HL-60 (cell line): ENCODE data around the gene CAMK1D.

Experiments used
- DNase-seq, 2 experiments: peaks; one replicate each; pipeline ENCODE4 v3.0.0-alpha.2; 2010 to 2020; ENCODE audit warnings: low read depth in 1 of 2, low spot score in 1 of 2
- H3K27ac ChIP-seq: fragments of 250-450 bp; sonication (Bioruptor Pico); replicated peaks from 2 replicates; pipeline ENCODE4 v1.5.1; 2020; ENCODE audit warnings: mild to moderate bottlenecking, moderate library complexity
- H3K27me3 ChIP-seq: fragments of 250-450 bp; sonication (Bioruptor Pico); 2 replicates; pipeline ENCODE4 v1.5.1; 2021; ENCODE audit warnings: mild to moderate bottlenecking, moderate library complexity; ENCODE audit not compliant: insufficient read depth, poor library complexity, severe bottlenecking
- H3K4me3 ChIP-seq: replicated peaks from 2 replicates; pipeline ENCODE4 v1.5.1; 2011; ENCODE audit warnings: mild to moderate bottlenecking, control low read depth, low read length; ENCODE audit not compliant: insufficient read depth
- GABPA ChIP-seq: IDR thresholded peaks from 2 replicates; pipeline ENCODE4 v1.6.1; 2012; ENCODE audit warnings: low read depth
- POLR2AphosphoS5 ChIP-seq: IDR thresholded peaks from 2 replicates; pipeline ENCODE4 v1.6.1; 2012; ENCODE audit warnings: low read depth
- SPI1 ChIP-seq: IDR thresholded peaks from 2 replicates; pipeline ENCODE4 v1.6.1; 2012; ENCODE audit warnings: low read depth, mild to moderate bottlenecking, borderline replicate concordance
- TF ChIP-seq, protein P1 (sequence below): IDR thresholded peaks from 2 replicates; pipeline ENCODE4 v1.6.1; 2012; ENCODE audit warnings: low read depth; ENCODE audit not compliant: insufficient replicate concordance
- TF ChIP-seq, protein P2 (sequence below): IDR thresholded peaks from one replicate; pipeline ENCODE4 v1.5.1; 2011; ENCODE audit warnings: low read length, control low read depth, inconsistent platforms; ENCODE audit not compliant: insufficient read depth

Gene CAMK1D

GRCh38 chr10:12749760-12750478, 400.6 kb downstream of the CAMK1D start:
- DNase-seq, result no peak
- H3K4me3 ChIP-seq, result no peak overlapping the region
- TF ChIP-seq, protein P1, sequence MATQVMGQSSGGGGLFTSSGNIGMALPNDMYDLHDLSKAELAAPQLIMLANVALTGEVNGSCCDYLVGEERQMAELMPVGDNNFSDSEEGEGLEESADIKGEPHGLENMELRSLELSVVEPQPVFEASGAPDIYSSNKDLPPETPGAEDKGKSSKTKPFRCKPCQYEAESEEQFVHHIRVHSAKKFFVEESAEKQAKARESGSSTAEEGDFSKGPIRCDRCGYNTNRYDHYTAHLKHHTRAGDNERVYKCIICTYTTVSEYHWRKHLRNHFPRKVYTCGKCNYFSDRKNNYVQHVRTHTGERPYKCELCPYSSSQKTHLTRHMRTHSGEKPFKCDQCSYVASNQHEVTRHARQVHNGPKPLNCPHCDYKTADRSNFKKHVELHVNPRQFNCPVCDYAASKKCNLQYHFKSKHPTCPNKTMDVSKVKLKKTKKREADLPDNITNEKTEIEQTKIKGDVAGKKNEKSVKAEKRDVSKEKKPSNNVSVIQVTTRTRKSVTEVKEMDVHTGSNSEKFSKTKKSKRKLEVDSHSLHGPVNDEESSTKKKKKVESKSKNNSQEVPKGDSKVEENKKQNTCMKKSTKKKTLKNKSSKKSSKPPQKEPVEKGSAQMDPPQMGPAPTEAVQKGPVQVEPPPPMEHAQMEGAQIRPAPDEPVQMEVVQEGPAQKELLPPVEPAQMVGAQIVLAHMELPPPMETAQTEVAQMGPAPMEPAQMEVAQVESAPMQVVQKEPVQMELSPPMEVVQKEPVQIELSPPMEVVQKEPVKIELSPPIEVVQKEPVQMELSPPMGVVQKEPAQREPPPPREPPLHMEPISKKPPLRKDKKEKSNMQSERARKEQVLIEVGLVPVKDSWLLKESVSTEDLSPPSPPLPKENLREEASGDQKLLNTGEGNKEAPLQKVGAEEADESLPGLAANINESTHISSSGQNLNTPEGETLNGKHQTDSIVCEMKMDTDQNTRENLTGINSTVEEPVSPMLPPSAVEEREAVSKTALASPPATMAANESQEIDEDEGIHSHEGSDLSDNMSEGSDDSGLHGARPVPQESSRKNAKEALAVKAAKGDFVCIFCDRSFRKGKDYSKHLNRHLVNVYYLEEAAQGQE, result no peak
- no peak for TF ChIP-seq SPI1

DNA sequence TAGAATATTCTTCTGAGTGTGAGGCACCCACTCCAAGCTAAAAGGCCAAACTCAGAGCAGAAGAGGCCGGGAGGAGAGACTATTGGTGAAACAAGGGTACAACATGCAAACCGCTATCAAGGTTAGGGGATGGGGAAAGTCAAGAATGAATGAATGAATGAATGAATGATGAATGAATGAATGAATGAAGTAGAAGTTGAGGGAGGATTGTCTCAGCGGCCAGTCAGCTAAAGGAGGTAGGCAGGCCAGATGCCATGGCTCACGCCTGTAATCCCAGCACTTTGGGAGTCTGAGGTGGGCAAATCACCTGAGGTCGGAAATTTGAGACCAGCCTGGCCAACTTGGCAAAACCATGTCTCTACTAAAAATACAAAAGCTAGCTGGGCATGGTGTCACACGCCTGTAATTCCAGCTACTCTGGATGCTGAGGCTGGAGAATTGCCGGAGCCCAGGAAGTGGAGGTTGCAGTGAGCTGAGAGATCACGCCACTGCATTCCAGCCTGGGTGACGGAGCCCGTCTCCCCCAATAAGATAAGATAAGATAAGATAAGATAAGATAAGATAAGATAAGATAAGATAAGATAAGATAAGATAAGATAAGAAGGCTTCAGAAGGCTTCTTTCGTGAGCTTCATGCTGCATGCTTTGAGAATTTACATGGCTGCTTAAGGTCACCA, 401.3 kb downstream of the CAMK1D start:
- H3K27me3 ChIP-seq, result no peaks in the 10 kb centered on the region
- no peak for DNase-seq
- TF ChIP-seq GABPA, result no peak
- TF ChIP-seq, protein P1, result no peak
- TF ChIP-seq POLR2AphosphoS5, result no peak
- TF ChIP-seq, protein P2, sequence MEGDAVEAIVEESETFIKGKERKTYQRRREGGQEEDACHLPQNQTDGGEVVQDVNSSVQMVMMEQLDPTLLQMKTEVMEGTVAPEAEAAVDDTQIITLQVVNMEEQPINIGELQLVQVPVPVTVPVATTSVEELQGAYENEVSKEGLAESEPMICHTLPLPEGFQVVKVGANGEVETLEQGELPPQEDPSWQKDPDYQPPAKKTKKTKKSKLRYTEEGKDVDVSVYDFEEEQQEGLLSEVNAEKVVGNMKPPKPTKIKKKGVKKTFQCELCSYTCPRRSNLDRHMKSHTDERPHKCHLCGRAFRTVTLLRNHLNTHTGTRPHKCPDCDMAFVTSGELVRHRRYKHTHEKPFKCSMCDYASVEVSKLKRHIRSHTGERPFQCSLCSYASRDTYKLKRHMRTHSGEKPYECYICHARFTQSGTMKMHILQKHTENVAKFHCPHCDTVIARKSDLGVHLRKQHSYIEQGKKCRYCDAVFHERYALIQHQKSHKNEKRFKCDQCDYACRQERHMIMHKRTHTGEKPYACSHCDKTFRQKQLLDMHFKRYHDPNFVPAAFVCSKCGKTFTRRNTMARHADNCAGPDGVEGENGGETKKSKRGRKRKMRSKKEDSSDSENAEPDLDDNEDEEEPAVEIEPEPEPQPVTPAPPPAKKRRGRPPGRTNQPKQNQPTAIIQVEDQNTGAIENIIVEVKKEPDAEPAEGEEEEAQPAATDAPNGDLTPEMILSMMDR, result no peak
- TF ChIP-seq SPI1, result no peak
- H3K27ac ChIP-seq, result no peak overlapping the region
- H3K4me3 ChIP-seq, result no peak overlapping the region

More at GRCh38 chr10:12749760-12750478, 400.6 kb downstream of the CAMK1D start:
- Histone ChIP-seq H3K27me3 (no peaks in the 10 kb centered on the region), H3K27ac (no peak overlapping the region)

DNA sequence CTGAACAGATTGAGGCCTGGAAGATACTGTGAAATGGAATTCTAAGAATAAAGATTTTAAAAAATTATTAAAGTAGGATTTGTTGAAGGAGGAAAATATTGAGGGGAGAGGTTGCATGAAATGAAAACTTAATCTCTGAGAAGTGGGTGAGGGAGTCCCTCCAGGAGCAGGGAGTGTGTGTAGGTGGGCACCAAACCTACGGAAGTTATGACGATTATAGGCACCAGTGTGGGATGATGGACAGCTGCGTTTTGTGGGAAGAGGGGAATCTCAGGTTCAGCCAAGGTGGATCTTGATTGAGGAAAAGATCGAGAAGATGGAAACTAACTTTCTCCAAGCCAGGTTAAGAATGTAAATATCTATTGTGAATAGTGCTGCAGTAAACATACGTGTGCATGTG, 405.7 kb downstream of the CAMK1D start:
- Histone ChIP-seq H3K27ac (no peak overlapping the region), H3K4me3 (no peak overlapping the region), H3K27me3 (no peaks in the 10 kb centered on the region)
- no peak for DNase-seq
- TF ChIP-seq, protein P2, result no peak
- TF ChIP-seq SPI1 (no peak), GABPA (no peak), POLR2AphosphoS5 (no peak)
- TF ChIP-seq, protein P1, result no peak
